HPDE6-E6E7 (cell line): ENCODE results near the gene PRCC.
A peak's percentile ranks its signal among the peaks of the same experiment; 100 is the strongest.

ENCODE experiments used
- DNase-seq: peaks from one replicate; pipeline ENCODE4 v3.0.0; 2011; ENCODE audit warnings: missing footprints; ENCODE audit errors: extremely low spot score

PRCC gene

GRCh38 chr1:156796340-156797097 is 29.2 kb downstream of the PRCC start:
- DNase-seq: no peak

GRCh38 chr1:156797212-156797871 is 30.0 kb downstream of the PRCC start:
- DNase-seq: peak; percentile 43

- no peak for DNase-seq
Observed at GRCh38 chr1:156801409-156802121, 34.2 kb downstream of the PRCC start.

GRCh38 chr1:156802421-156802935 is 35.1 kb downstream of the PRCC start:
- DNase-seq: no peak

GRCh38 chr1:156803086-156803851 is 35.9 kb downstream of the PRCC start:
- DNase-seq: no peak

GRCh38 chr1:156804026-156804425 is 36.7 kb downstream of the PRCC start:
- DNase-seq: no peak

GRCh38 chr1:156804572-156805243 is 37.4 kb downstream of the PRCC start:
- no peak for DNase-seq

GRCh38 chr1:156805766-156806511 is 38.6 kb downstream of the PRCC start:
- no peak for DNase-seq

GRCh38 chr1:156806512-156807440 is 39.4 kb downstream of the PRCC start:
- no peak for DNase-seq

GRCh38 chr1:156807627-156808026 is 40.3 kb downstream of the PRCC start:
- no peak for DNase-seq

- DNase-seq: no peak
Observed at GRCh38 chr1:156808186-156809030, 41.1 kb downstream of the PRCC start.

- DNase-seq: no peak
Observed at GRCh38 chr1:156809281-156809680, 41.9 kb downstream of the PRCC start.

GRCh38 chr1:156809711-156810366 is 42.5 kb downstream of the PRCC start:
- DNase-seq: no peak

- DNase-seq: no peak
Observed at GRCh38 chr1:156811168-156811567, 43.8 kb downstream of the PRCC start.

- no peak for DNase-seq
Observed at GRCh38 chr1:156812293-156812990, 45.1 kb downstream of the PRCC start.

GRCh38 chr1:156813298-156813697 is 46.0 kb downstream of the PRCC start:
- DNase-seq: no peak
